ENCODE measurements around the gene CD3E. TPM values are rescaled to one million over a fixed set of nuclear protein-coding genes. Genes with fewer than 3 reads are reported as not detected.
A peak's percentile ranks its signal among the peaks of the same experiment; 100 is the strongest.

Gene CD3E
- total and polyA plus RNA-seq, 2 of the 13 experiments (the other 11 are each of a cell fraction or from before 2014, with no cell fraction given): not detected

GRCh38 chr11:118321386-118322082, 17.0 kb downstream of the CD3E start (continued):
- no peak for TF ChIP-seq LRRFIP1 (CRISPR knock-in tag; conservative IDR thresholded peaks at IDR 0.05)
- no peak for TF ChIP-seq JUNB (CRISPR knock-in tag; IDR thresholded peaks at IDR 0.05; ENCODE audit: borderline replicate concordance)
- peak; percentile 59 for TF ChIP-seq PAXIP1 (CRISPR knock-in tag; conservative IDR thresholded peaks at IDR 0.05)
- no peak for TF ChIP-seq ZNF34 (CRISPR knock-in tag; IDR thresholded peaks at IDR 0.05; ENCODE audit: borderline replicate concordance)
- TF ChIP-seq KDM2A (CRISPR knock-in tag; IDR thresholded peaks at IDR 0.05; ENCODE audit: borderline replicate concordance, low read depth): no peak
- 0 out of 2 replicates have a peak, but pooled peaks have one; percentile 24 for TF ChIP-seq ARID5B (CRISPR knock-in tag; IDR thresholded peaks at IDR 0.05)
- TF ChIP-seq PPARG (CRISPR knock-in tag; conservative IDR thresholded peaks at IDR 0.05): peak; percentile 47; the same call in 1 of the 2 replicates
- TF ChIP-seq XRCC5 (optimal IDR thresholded peaks at IDR 0.05; ENCODE audit: low read length): no peak
- no peak for TF ChIP-seq ZSCAN29 (CRISPR knock-in tag; conservative IDR thresholded peaks at IDR 0.05)
- no peak for TF ChIP-seq SOX6 (IDR thresholded peaks at IDR 0.05)
- peak; percentile 58; the same call in 1 of the 2 replicates for TF ChIP-seq SOX6 (CRISPR knock-in tag; IDR thresholded peaks at IDR 0.05)
- 0 out of 2 replicates have a peak, but pooled peaks have one; percentile 15 for TF ChIP-seq FOXA3 (CRISPR knock-in tag; IDR thresholded peaks at IDR 0.05)
- no peak for TF ChIP-seq MTERF4 (CRISPR knock-in tag; IDR thresholded peaks at IDR 0.05)
